HepG2 (cell line): ENCODE data around the gene SYPL2. TPM values are rescaled to one million over a fixed set of nuclear protein-coding genes. Genes with fewer than 3 reads are reported as not detected.

Source experiments
- ATRX ChIP-seq: sonication (generic); formaldehyde crosslinking; IDR thresholded peaks from 2 replicates; pipeline ENCODE4 v1.4.0; 2020; ENCODE audit warnings: missing genetic modification reagents, borderline replicate concordance
- CHD4 ChIP-seq: fragments of 200-600 bp; sonication (generic); IDR thresholded peaks from 2 replicates; pipeline ENCODE4 v1.7.0; 2017; ENCODE audit warnings: mild to moderate bottlenecking, low read length, borderline replicate concordance
- CREM ChIP-seq, 2 experiments: sonication (generic) in 1 of 2; formaldehyde crosslinking in 1 of 2; IDR thresholded peaks; 2 replicates each; pipeline versions ENCODE4 v1.4.0 to v1.6.1; 2016 to 2020; ENCODE audit warnings: antibody characterized with exemption in 1 of 2, mild to moderate bottlenecking in 1 of 2, missing genetic modification reagents in 1 of 2
- HMG20A ChIP-seq: IDR thresholded peaks from 2 replicates; pipeline ENCODE4 v1.6.1; 2016; ENCODE audit warnings: borderline replicate concordance
- LCORL ChIP-seq, 2 experiments: fragments of 450-650 bp in 1 of 2; sonication (generic) in 1 of 2; formaldehyde crosslinking in 1 of 2; IDR thresholded peaks; 2 replicates each; pipeline versions ENCODE4 v1.5.0 to v1.6.1; 2017 to 2020; ENCODE audit warnings: antibody characterized with exemption in 1 of 2, missing genetic modification reagents in 1 of 2
- MTF2 ChIP-seq: sonication (generic); formaldehyde crosslinking; IDR thresholded peaks from 2 replicates; pipeline ENCODE4 v1.5.0; 2020; ENCODE audit warnings: missing genetic modification reagents, borderline replicate concordance
- MYNN ChIP-seq: sonication (generic); formaldehyde crosslinking; IDR thresholded peaks from 2 replicates; pipeline ENCODE4 v1.4.0; 2020; ENCODE audit warnings: mild to moderate bottlenecking, low read depth, missing genetic modification reagents
- NKX3-1 ChIP-seq: sonication (generic); formaldehyde crosslinking; IDR thresholded peaks from 2 replicates; pipeline ENCODE4 v1.5.0; 2020; ENCODE audit warnings: missing genetic modification reagents
- TAF15 ChIP-seq: fragments of 200-400 bp; formaldehyde crosslinking; IDR thresholded peaks from one replicate; pipeline ENCODE4 v1.6.1; 2018; ENCODE audit warnings: mild to moderate bottlenecking, low read depth, low read length; ENCODE audit not compliant: poor library complexity, severe bottlenecking
- ZFP36 ChIP-seq: fragments of 150-350 bp; IDR thresholded peaks from 2 replicates; pipeline ENCODE4 v1.6.1; 2018; ENCODE audit warnings: borderline replicate concordance, low read length, low read depth; ENCODE audit not compliant: partially characterized antibody
- ZNF263 ChIP-seq: sonication (generic); formaldehyde crosslinking; IDR thresholded peaks from 2 replicates; pipeline ENCODE4 v1.4.0; 2020; ENCODE audit warnings: missing genetic modification reagents
- ZNF274 ChIP-seq: sonication (generic); formaldehyde crosslinking; IDR thresholded peaks from 2 replicates; pipeline ENCODE4 v1.5.1; 2020; ENCODE audit warnings: mild to moderate bottlenecking, missing genetic modification reagents
- ZNF333 ChIP-seq: sonication (generic); formaldehyde crosslinking; IDR thresholded peaks from 2 replicates; pipeline ENCODE4 v1.4.0; 2020; ENCODE audit warnings: mild to moderate bottlenecking, missing genetic modification reagents, borderline replicate concordance
- ZNF343 ChIP-seq: sonication (generic); formaldehyde crosslinking; IDR thresholded peaks from 2 replicates; pipeline ENCODE4 v1.4.0; 2020; ENCODE audit warnings: mild to moderate bottlenecking, missing genetic modification reagents
- ZNF354B ChIP-seq: sonication (generic); formaldehyde crosslinking; IDR thresholded peaks from 2 replicates; pipeline ENCODE4 v1.8.0; 2022; ENCODE audit warnings: mild to moderate bottlenecking, missing genetic modification reagents
- ZNF660 ChIP-seq: sonication (generic); formaldehyde crosslinking; IDR thresholded peaks from 2 replicates; pipeline ENCODE4 v1.5.1; 2020; ENCODE audit warnings: mild to moderate bottlenecking, low read depth, missing genetic modification reagents, borderline replicate concordance
- ZNF83 ChIP-seq: sonication (generic); formaldehyde crosslinking; IDR thresholded peaks from 2 replicates; pipeline ENCODE4 v1.4.0; 2020; ENCODE audit warnings: missing genetic modification reagents, mild to moderate bottlenecking, borderline replicate concordance
- ZNF839 ChIP-seq: sonication (generic); formaldehyde crosslinking; IDR thresholded peaks from 2 replicates; pipeline ENCODE4 v1.4.0; 2020; ENCODE audit warnings: missing genetic modification reagents, mild to moderate bottlenecking, borderline replicate concordance
- polyA plus RNA-seq, 8 experiments: library from polyadenylated mRNA; depleted of rRNA in 3 of 8; stranded (reverse) in 7 of 8; unstranded in 1 of 8; fragments of >200 nt; fragmentation: Illumina TruSeq in 4 of 8; extraction: Trizol in 4 of 8; gene quantifications; 2 replicates each; pipeline versions ENCODE4 v1.2.1 to v1.2.3, GENCODE V29; 2011 to 2016; ENCODE audit warnings: low read depth in 4 of 8, missing spikeins in 1 of 8, mixed read lengths in 1 of 8; ENCODE audit not compliant: insufficient read depth in 1 of 8
- total RNA-seq, 5 experiments: library from RNA; depleted of rRNA; stranded (reverse); fragments of >200 nt; fragmentation: Illumina TruSeq; extraction: Trizol; gene quantifications; 2 replicates each; pipeline ENCODE4 v1.2.3, GENCODE V29; 2016; ENCODE audit warnings: low read depth in 1 of 5
- TF ChIP-seq, protein P1 (sequence below): sonication (generic); formaldehyde crosslinking; IDR thresholded peaks from 2 replicates; pipeline ENCODE4 v1.4.0; 2020; ENCODE audit warnings: mild to moderate bottlenecking, missing genetic modification reagents
- TF ChIP-seq, protein P2 (sequence below): sonication (generic); formaldehyde crosslinking; IDR thresholded peaks from 2 replicates; pipeline ENCODE4 v1.5.0; 2020; ENCODE audit warnings: mild to moderate bottlenecking, missing genetic modification reagents, moderate library complexity
- TF ChIP-seq, protein P3 (sequence below): sonication (generic); formaldehyde crosslinking; IDR thresholded peaks from 2 replicates; pipeline ENCODE4 v1.9.0; 2021; ENCODE audit warnings: missing genetic modification reagents, mild to moderate bottlenecking, borderline replicate concordance

Gene SYPL2
- total and polyA plus RNA-seq, 2 of the 13 experiments (the other 11 are each of a cell fraction or from before 2014, with no cell fraction given) = 0.17 to 0.24 TPM

- TF ChIP-seq, protein P1, sequence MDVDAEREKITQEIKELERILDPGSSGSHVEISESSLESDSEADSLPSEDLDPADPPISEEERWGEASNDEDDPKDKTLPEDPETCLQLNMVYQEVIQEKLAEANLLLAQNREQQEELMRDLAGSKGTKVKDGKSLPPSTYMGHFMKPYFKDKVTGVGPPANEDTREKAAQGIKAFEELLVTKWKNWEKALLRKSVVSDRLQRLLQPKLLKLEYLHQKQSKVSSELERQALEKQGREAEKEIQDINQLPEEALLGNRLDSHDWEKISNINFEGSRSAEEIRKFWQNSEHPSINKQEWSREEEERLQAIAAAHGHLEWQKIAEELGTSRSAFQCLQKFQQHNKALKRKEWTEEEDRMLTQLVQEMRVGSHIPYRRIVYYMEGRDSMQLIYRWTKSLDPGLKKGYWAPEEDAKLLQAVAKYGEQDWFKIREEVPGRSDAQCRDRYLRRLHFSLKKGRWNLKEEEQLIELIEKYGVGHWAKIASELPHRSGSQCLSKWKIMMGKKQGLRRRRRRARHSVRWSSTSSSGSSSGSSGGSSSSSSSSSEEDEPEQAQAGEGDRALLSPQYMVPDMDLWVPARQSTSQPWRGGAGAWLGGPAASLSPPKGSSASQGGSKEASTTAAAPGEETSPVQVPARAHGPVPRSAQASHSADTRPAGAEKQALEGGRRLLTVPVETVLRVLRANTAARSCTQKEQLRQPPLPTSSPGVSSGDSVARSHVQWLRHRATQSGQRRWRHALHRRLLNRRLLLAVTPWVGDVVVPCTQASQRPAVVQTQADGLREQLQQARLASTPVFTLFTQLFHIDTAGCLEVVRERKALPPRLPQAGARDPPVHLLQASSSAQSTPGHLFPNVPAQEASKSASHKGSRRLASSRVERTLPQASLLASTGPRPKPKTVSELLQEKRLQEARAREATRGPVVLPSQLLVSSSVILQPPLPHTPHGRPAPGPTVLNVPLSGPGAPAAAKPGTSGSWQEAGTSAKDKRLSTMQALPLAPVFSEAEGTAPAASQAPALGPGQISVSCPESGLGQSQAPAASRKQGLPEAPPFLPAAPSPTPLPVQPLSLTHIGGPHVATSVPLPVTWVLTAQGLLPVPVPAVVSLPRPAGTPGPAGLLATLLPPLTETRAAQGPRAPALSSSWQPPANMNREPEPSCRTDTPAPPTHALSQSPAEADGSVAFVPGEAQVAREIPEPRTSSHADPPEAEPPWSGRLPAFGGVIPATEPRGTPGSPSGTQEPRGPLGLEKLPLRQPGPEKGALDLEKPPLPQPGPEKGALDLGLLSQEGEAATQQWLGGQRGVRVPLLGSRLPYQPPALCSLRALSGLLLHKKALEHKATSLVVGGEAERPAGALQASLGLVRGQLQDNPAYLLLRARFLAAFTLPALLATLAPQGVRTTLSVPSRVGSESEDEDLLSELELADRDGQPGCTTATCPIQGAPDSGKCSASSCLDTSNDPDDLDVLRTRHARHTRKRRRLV = no peak
- TF ChIP-seq, protein P2, sequence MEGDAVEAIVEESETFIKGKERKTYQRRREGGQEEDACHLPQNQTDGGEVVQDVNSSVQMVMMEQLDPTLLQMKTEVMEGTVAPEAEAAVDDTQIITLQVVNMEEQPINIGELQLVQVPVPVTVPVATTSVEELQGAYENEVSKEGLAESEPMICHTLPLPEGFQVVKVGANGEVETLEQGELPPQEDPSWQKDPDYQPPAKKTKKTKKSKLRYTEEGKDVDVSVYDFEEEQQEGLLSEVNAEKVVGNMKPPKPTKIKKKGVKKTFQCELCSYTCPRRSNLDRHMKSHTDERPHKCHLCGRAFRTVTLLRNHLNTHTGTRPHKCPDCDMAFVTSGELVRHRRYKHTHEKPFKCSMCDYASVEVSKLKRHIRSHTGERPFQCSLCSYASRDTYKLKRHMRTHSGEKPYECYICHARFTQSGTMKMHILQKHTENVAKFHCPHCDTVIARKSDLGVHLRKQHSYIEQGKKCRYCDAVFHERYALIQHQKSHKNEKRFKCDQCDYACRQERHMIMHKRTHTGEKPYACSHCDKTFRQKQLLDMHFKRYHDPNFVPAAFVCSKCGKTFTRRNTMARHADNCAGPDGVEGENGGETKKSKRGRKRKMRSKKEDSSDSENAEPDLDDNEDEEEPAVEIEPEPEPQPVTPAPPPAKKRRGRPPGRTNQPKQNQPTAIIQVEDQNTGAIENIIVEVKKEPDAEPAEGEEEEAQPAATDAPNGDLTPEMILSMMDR (CRISPR knock-in tag) = no peak
- TF ChIP-seq ZNF263 (no peak), ZNF660 (CRISPR knock-in tag) (no peak), ATRX (CRISPR knock-in tag) (no peak), ZNF354B (CRISPR knock-in tag) (no peak), ZNF333 (CRISPR knock-in tag) (peak; percentile 38; the same call in 1 of the 2 replicates), ZNF274 (peak; percentile 53; the same call in 1 of the 2 replicates), HMG20A (no peak), MYNN (no peak), LCORL (IDR thresholded peaks at IDR 0.05) (no peak), LCORL (CRISPR knock-in tag; IDR thresholded peaks at IDR 0.05) (peak; percentile 35; the same call in 1 of the 2 replicates), ZFP36 (no peak), CHD4 (no peak), TAF15 (no peak), CREM (IDR thresholded peaks at IDR 0.05) (no peak), CREM (CRISPR knock-in tag; IDR thresholded peaks at IDR 0.05) (no peak), ZNF343 (CRISPR knock-in tag) (0 out of 2 replicates have a peak, but pooled peaks have one; percentile 21), NKX3-1 (0 out of 2 replicates have a peak, but pooled peaks have one; percentile 20), ZNF83 (CRISPR knock-in tag) (no peak), ZNF839 (peak; percentile 57; the same call in 1 of the 2 replicates), MTF2 (CRISPR knock-in tag) (0 out of 2 replicates have a peak, but pooled peaks have one; percentile 63)
- TF ChIP-seq, protein P3, sequence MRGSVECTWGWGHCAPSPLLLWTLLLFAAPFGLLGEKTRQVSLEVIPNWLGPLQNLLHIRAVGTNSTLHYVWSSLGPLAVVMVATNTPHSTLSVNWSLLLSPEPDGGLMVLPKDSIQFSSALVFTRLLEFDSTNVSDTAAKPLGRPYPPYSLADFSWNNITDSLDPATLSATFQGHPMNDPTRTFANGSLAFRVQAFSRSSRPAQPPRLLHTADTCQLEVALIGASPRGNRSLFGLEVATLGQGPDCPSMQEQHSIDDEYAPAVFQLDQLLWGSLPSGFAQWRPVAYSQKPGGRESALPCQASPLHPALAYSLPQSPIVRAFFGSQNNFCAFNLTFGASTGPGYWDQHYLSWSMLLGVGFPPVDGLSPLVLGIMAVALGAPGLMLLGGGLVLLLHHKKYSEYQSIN (CRISPR knock-in tag) = no peak
Observed at GRCh38 chr1:109483672-109484518, 17.5 kb downstream of the SYPL2 start, which contains the start of gene ATXN7L2 (continued).
